HG03060 (cell line): Measurements from ENCODE around the gene GNAT1.
"Not testable (repeated sequence)": the region's sequence is repeated elsewhere in the genome, so short reads cannot be mapped to it uniquely, and the experiment has no call there.

Experiments used
- ATAC-seq: cut with Tn5 transposase; IDR thresholded peaks from one replicate; pipeline ENCODE4 v1.9.1; 2021; ENCODE audit warnings: low read depth, moderate number of reproducible peaks; ENCODE audit not compliant: unreplicated experiment

The GNAT1 gene

GRCh38 chr3:50217681-50218080 is 26.3 kb downstream of the GNAT1 start:
- no peak for ATAC-seq

- no peak for ATAC-seq
These were observed 27.0 kb downstream of the GNAT1 start for GRCh38 chr3:50218448-50218847.

- ATAC-seq = no peak
These were observed 27.9 kb downstream of the GNAT1 start for GRCh38 chr3:50219285-50219684.

GRCh38 chr3:50220109-50220508 is 28.7 kb downstream of the GNAT1 start:
- no peak for ATAC-seq

- ATAC-seq = no peak
These were observed 29.6 kb downstream of the GNAT1 start for GRCh38 chr3:50221051-50221410.

- ATAC-seq = no peak
These were observed 30.2 kb downstream of the GNAT1 start for GRCh38 chr3:50221411-50222168.

- no peak for ATAC-seq
These were observed 30.7 kb downstream of the GNAT1 start for GRCh38 chr3:50222169-50222528.

GRCh38 chr3:50224639-50225038 is 33.2 kb downstream of the GNAT1 start:
- no peak for ATAC-seq

- peak; percentile 8 for ATAC-seq
These were observed 35.5 kb downstream of the GNAT1 start for GRCh38 chr3:50226888-50227389.

GRCh38 chr3:50227390-50228183 is 36.2 kb downstream of the GNAT1 start:
- peak; percentile 48 for ATAC-seq

GRCh38 chr3:50228184-50228763 is 36.9 kb downstream of the GNAT1 start:
- ATAC-seq = not testable (repeated sequence)

GRCh38 chr3:50229490-50229889 is 38.1 kb downstream of the GNAT1 start:
- ATAC-seq = no peak

GRCh38 chr3:50230104-50230793 is 38.8 kb downstream of the GNAT1 start:
- no peak for ATAC-seq

- ATAC-seq = no peak
These were observed 39.4 kb downstream of the GNAT1 start for GRCh38 chr3:50230794-50231125.

GRCh38 chr3:50231581-50231980 is 40.2 kb downstream of the GNAT1 start:
- ATAC-seq = no peak

GRCh38 chr3:50232303-50232702 is 40.9 kb downstream of the GNAT1 start:
- no peak for ATAC-seq

GRCh38 chr3:50233176-50233575 is 41.8 kb downstream of the GNAT1 start:
- ATAC-seq = no peak

GRCh38 chr3:50235716-50236483 is 44.5 kb downstream of the GNAT1 start, which contains the start of gene GNAI2:
TSS of gene GNAI2 (plus strand) at chr3:50236204. CDS start at chr3:50236336, 132 bp downstream.
- ATAC-seq = peak; percentile 91

- no peak for ATAC-seq
These were observed 45.2 kb downstream of the GNAT1 start for GRCh38 chr3:50236484-50237132.
